DOHH2 (cell line): ENCODE data around the gene ZNF454.

Source experiments
- H3F3A ChIP-seq: fragments of 200-600 bp; sonication (generic), shearing (Covaris generic); 2 replicates; pipeline ENCODE4 v1.6.0; 2016; ENCODE audit warnings: antibody characterized with exemption, mild to moderate bottlenecking; ENCODE audit not compliant: control insufficient read depth, insufficient read depth
- H3K27ac ChIP-seq: fragments of 200-600 bp; sonication (generic); 2 replicates; pipeline ENCODE4 v1.5.1; 2014; ENCODE audit warnings: low read depth, mild to moderate bottlenecking, low read length, moderate library complexity
- H3K27me3 ChIP-seq: fragments of 200-600 bp; sonication (generic); 2 replicates; pipeline ENCODE4 v1.6.1; 2014; ENCODE audit warnings: mild to moderate bottlenecking, low read length, mixed read lengths; ENCODE audit not compliant: control insufficient read depth
- H3K36me3 ChIP-seq: fragments of 200-600 bp; sonication (generic); 2 replicates; pipeline ENCODE4 v1.6.1; 2014; ENCODE audit warnings: mild to moderate bottlenecking, low read length, moderate library complexity, mixed read lengths; ENCODE audit not compliant: control insufficient read depth
- H3K4me1 ChIP-seq: fragments of 200-600 bp; sonication (generic); 2 replicates; pipeline ENCODE4 v1.6.1; 2014; ENCODE audit warnings: mild to moderate bottlenecking, low read length, mixed read lengths; ENCODE audit not compliant: control insufficient read depth
- H3K4me2 ChIP-seq: fragments of 200-600 bp; sonication (generic); 2 replicates; pipeline ENCODE4 v1.6.0; 2014; ENCODE audit warnings: mild to moderate bottlenecking, low read length, moderate library complexity
- H3K4me3 ChIP-seq: fragments of 200-600 bp; sonication (generic); 2 replicates; pipeline ENCODE4 v1.5.1; 2014; ENCODE audit warnings: mild to moderate bottlenecking, low read length, mixed read lengths
- H3K79me2 ChIP-seq: fragments of 200-600 bp; sonication (generic); 2 replicates; pipeline ENCODE4 v1.6.1; 2014; ENCODE audit warnings: mild to moderate bottlenecking, low read length, mixed read lengths; ENCODE audit not compliant: control insufficient read depth
- H3K9me2 ChIP-seq: fragments of 200-600 bp; sonication (generic); replicated peaks from 2 replicates; pipeline ENCODE4 v1.6.1; 2014; ENCODE audit warnings: mild to moderate bottlenecking, low read length, mixed read lengths; ENCODE audit not compliant: control insufficient read depth
- H3K9me3 ChIP-seq: fragments of 200-600 bp; sonication (generic); 2 replicates; pipeline ENCODE4 v1.6.1; 2014; ENCODE audit warnings: antibody characterized with exemption, low read length, mixed read lengths; ENCODE audit not compliant: control insufficient read depth, insufficient read depth
- H4K20me1 ChIP-seq: fragments of 200-600 bp; sonication (generic); 2 replicates; pipeline ENCODE4 v1.6.0; 2014; ENCODE audit warnings: low read depth, mild to moderate bottlenecking, antibody characterized with exemption, low read length, moderate library complexity; ENCODE audit not compliant: control insufficient read depth, insufficient read depth
- CTCF ChIP-seq: fragments of 200-600 bp; sonication (generic); IDR thresholded peaks from one replicate; pipeline ENCODE4 v1.5.1; 2014; ENCODE audit warnings: antibody characterized with exemption, mild to moderate bottlenecking, low read depth, low read length; ENCODE audit not compliant: poor library complexity, severe bottlenecking
- EZH2phosphoT487 ChIP-seq: fragments of 200-600 bp; sonication (generic); IDR thresholded peaks from 2 replicates; pipeline ENCODE4 v1.6.1; 2017; ENCODE audit warnings: borderline replicate concordance, mild to moderate bottlenecking, antibody characterized with exemption, low read length, moderate library complexity, mixed read lengths

The ZNF454 gene

GRCh38 chr5:178991190-178992145 is 50.5 kb downstream of the ZNF454 start:
- Histone ChIP-seq H3K79me2 (no peaks in the 10 kb centered on the region), H3K4me3 (no peak overlapping the region), H3K4me2 (no peak overlapping the region), H3K9me2 (no peaks in the 10 kb centered on the region), H4K20me1 (no peaks in the 10 kb centered on the region), H3K9me3 (peaks cover 7% of the 10 kb centered on the region; the same call in 1 of the 2 replicates), H3K27ac (no peak overlapping the region), H3K4me1 (no peaks in the 10 kb centered on the region), H3F3A (no peaks in the 10 kb centered on the region), H3K27me3 (no peaks in the 10 kb centered on the region), H3K36me3 (no peaks in the 10 kb centered on the region)
- TF ChIP-seq CTCF (no peak), EZH2phosphoT487 (no peak)

- H4K20me1 ChIP-seq = no peaks in the 10 kb centered on the region
- TF ChIP-seq CTCF (no peak), EZH2phosphoT487 (no peak)
- peaks cover 7% of the 10 kb centered on the region; the same call in 1 of the 2 replicates for H3K9me3 ChIP-seq
Measured at GRCh38 chr5:178992291-178992895, 51.4 kb downstream of the ZNF454 start.

DNA sequence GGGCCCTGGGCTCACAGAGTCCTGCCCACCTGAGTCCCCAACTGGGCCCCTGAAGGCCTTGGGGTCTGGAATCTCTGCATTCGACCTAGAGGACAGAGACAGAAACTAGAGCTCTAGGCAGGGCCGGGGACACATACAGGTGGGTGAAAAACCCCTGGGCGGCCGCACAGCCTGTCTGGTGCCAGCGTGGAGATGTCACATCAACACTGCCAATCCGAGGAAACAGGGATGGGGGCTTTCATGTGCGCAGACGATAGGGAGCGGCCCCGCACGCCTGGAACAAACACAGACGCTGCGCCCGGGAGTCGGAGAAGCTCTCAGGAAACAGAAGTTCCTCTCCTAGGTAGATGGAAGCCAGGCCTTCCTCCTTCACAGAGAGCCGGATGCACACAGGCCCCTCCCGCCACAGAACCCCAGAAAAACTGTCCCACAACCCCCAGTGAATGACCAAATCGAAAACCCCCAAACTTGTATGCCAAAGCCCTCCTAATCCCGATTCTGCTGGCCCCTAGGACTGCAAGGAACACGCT is 52.3 kb downstream of the ZNF454 start:
- TF ChIP-seq CTCF = no peak
- TF ChIP-seq EZH2phosphoT487 = no peak
- Histone ChIP-seq H3K27me3 (no peaks in the 10 kb centered on the region), H3K79me2 (no peaks in the 10 kb centered on the region), H3K9me2 (no peaks in the 10 kb centered on the region), H3K4me2 (no peak overlapping the region), H3K4me1 (no peaks in the 10 kb centered on the region), H4K20me1 (no peaks in the 10 kb centered on the region), H3F3A (no peaks in the 10 kb centered on the region), H3K9me3 (peaks cover 7% of the 10 kb centered on the region; the same call in 1 of the 2 replicates), H3K4me3 (no peak overlapping the region), H3K36me3 (no peaks in the 10 kb centered on the region), H3K27ac (no peak overlapping the region)

More at GRCh38 chr5:178992291-178992895, 51.4 kb downstream of the ZNF454 start:
- Histone ChIP-seq H3K4me2 (no peak overlapping the region), H3K4me1 (no peaks in the 10 kb centered on the region), H3K79me2 (no peaks in the 10 kb centered on the region), H3K36me3 (no peaks in the 10 kb centered on the region), H3F3A (no peaks in the 10 kb centered on the region), H3K4me3 (no peak overlapping the region), H3K27ac (no peak overlapping the region), H3K27me3 (no peaks in the 10 kb centered on the region), H3K9me2 (no peaks in the 10 kb centered on the region)
